Fibroblast of the aortic adventitia (primary cell): Measurements from ENCODE around the gene SENP2. TPM values are rescaled to one million over a fixed set of nuclear protein-coding genes. Genes with fewer than 3 reads are reported as not detected.

ENCODE experiments used
- DNase-seq: peaks from one replicate; pipeline ENCODE4 v3.0.0-alpha.2; 2010; ENCODE audit warnings: low read depth
- H3K4me3 ChIP-seq: 2 replicates; pipeline ENCODE4 v1.5.1; 2011; ENCODE audit warnings: low read depth, mild to moderate bottlenecking, control low read depth, low read length, moderate library complexity
- total RNA-seq: library from RNA; depleted of rRNA; stranded (reverse); fragments of >200 nt; gene quantifications from 2 replicates; pipeline ENCODE4 v1.2.3, GENCODE V29; 2012; ENCODE audit warnings: low replicate concordance
- TF ChIP-seq, protein P1 (sequence below): IDR thresholded peaks from 2 replicates; pipeline ENCODE4 v1.5.1; 2011; ENCODE audit warnings: mild to moderate bottlenecking, low read length, control low read depth, inconsistent platforms; ENCODE audit not compliant: insufficient read depth

The SENP2 gene
- 34.8 and 39.6 TPM in 2 replicates for total RNA-seq

- TF ChIP-seq, protein P1, sequence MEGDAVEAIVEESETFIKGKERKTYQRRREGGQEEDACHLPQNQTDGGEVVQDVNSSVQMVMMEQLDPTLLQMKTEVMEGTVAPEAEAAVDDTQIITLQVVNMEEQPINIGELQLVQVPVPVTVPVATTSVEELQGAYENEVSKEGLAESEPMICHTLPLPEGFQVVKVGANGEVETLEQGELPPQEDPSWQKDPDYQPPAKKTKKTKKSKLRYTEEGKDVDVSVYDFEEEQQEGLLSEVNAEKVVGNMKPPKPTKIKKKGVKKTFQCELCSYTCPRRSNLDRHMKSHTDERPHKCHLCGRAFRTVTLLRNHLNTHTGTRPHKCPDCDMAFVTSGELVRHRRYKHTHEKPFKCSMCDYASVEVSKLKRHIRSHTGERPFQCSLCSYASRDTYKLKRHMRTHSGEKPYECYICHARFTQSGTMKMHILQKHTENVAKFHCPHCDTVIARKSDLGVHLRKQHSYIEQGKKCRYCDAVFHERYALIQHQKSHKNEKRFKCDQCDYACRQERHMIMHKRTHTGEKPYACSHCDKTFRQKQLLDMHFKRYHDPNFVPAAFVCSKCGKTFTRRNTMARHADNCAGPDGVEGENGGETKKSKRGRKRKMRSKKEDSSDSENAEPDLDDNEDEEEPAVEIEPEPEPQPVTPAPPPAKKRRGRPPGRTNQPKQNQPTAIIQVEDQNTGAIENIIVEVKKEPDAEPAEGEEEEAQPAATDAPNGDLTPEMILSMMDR = peak; percentile 7
- H3K4me3 ChIP-seq = peak within 1 kb of the TSS; percentile 70
- DNase-seq = peak; percentile 99
Measured at GRCh38 chr3:185585859-185586685, at the start of gene SENP2. Gene SENP2, plus strand, starts transcription at chr3:185586295. Its CDS starts 119 bp downstream, at chr3:185586414.

- H3K4me3 ChIP-seq = no peak overlapping the region
- TF ChIP-seq, protein P1 = no peak
- peak; percentile 77 for DNase-seq
Measured at GRCh38 chr3:185537369-185537970, 48.6 kb upstream of the SENP2 start.

GRCh38 chr3:185539934-185540333 is 46.2 kb upstream of the SENP2 start:
- no peak for DNase-seq
- no peak overlapping the region for H3K4me3 ChIP-seq
- TF ChIP-seq, protein P1 = no peak

DNA sequence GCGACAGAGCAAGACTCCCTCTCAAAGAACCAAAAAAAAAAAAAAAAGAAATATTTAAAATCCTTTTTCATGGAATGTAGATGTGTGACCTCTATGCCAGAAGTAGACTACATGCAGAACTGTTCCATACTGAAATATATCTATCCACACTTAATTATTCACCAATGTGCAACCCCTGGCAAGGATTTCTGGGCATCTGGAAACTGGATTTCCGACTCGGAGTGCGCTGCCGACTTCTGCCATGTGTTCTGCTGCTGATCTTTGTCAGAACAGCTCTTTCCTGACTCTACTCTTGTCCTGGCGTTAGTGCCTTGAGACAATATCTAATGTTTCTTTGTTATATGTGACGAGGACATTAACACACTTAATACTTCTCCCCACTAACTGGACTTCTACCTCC is 45.4 kb upstream of the SENP2 start:
- H3K4me3 ChIP-seq = no peak overlapping the region
- TF ChIP-seq, protein P1 = no peak
- DNase-seq = no peak

DNA sequence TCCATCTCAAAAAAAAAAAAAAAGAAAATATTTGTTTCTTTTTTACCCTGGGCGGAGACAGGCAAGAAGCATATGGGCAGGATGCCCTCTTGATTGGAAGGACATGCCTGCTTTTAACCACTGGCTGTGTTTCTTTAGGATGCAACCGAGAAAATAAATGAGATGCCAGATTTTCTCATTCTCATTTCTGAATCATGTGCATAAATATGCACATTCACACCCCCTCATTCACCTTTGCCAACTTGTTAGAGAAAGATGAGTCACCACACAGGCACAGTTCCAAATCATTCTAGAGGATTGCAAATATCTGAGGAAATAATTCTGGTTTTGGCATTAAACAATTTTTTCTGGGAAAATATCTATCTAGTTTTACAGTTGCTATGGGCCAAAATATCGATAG is 37.0 kb upstream of the SENP2 start:
- TF ChIP-seq, protein P1 = no peak
- H3K4me3 ChIP-seq = no peak overlapping the region
- peak; percentile 100 for DNase-seq

- DNase-seq = peak; percentile 74
- H3K4me3 ChIP-seq = no peak overlapping the region
- TF ChIP-seq, protein P1 = no peak
Measured at GRCh38 chr3:185549651-185550111, 36.4 kb upstream of the SENP2 start.
